ENCODE data around the gene TENT5C.

DNA sequence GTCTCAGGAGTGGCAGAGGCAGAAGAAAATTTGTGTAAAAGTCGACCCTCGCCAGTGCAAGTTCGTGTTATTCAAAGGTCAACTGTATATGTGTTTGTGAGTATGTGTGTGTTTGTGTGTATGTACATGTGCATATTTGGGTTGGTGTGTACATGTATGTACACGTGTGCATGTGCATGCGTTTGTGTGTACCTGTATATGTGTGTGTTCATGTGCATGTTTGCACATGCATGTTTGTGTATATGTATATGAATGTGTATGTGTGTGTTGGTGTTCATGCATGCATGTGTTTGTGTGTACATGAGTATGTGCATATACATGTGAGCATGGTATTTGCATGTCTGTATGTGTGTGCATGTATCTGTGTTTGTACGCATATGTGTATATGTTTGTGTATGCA lies 21.7 kb upstream of the TENT5C start:
- TF ChIP-seq, protein P1, sequence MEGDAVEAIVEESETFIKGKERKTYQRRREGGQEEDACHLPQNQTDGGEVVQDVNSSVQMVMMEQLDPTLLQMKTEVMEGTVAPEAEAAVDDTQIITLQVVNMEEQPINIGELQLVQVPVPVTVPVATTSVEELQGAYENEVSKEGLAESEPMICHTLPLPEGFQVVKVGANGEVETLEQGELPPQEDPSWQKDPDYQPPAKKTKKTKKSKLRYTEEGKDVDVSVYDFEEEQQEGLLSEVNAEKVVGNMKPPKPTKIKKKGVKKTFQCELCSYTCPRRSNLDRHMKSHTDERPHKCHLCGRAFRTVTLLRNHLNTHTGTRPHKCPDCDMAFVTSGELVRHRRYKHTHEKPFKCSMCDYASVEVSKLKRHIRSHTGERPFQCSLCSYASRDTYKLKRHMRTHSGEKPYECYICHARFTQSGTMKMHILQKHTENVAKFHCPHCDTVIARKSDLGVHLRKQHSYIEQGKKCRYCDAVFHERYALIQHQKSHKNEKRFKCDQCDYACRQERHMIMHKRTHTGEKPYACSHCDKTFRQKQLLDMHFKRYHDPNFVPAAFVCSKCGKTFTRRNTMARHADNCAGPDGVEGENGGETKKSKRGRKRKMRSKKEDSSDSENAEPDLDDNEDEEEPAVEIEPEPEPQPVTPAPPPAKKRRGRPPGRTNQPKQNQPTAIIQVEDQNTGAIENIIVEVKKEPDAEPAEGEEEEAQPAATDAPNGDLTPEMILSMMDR (conservative IDR thresholded peaks at IDR 0.05 in 1 of 2, IDR thresholded peaks at IDR 0.05 in 1 of 2; ENCODE audit: extremely low read depth in 1 of 2, insufficient read depth in 1 of 2, low read depth in 1 of 2, low read length in 2 of 2), result no peak
- no peak for TF ChIP-seq EZH2 (IDR thresholded peaks at IDR 0.05; ENCODE audit: borderline replicate concordance, low read length)

Data from mammary epithelial cell (primary cell).